Uterus (tissue), 2 donors: ENCODE data around the gene MRPL38.

ENCODE experiments used
- CTCF ChIP-seq, 4 experiments: fragments of 200-600 bp in 2 of 4; fragments of 450-650 bp in 2 of 4; sonication (generic) in 2 of 4; IDR thresholded peaks; one replicate each; pipeline ENCODE4 v1.5.1; 2016 to 2019; ENCODE audit warnings: antibody characterized with exemption in 4 of 4, mild to moderate bottlenecking in 2 of 4, moderate library complexity in 1 of 4
- POLR2A ChIP-seq, 2 donors: fragments of 450-650 bp; IDR thresholded peaks; one replicate each; pipeline ENCODE4 v1.6.1; 2016; ENCODE audit warnings: antibody characterized with exemption in 2 of 2, mild to moderate bottlenecking in 1 of 2, moderate library complexity in 1 of 2

- TF ChIP-seq CTCF (IDR thresholded peaks at IDR 0.05) = no peak
- no peak for TF ChIP-seq POLR2A (IDR thresholded peaks at IDR 0.05)
These were observed 36.7 kb upstream of the MRPL38 start for GRCh38 chr17:75941442-75941819.
